Mesendoderm (in vitro differentiated cells): ENCODE results near the gene CCDC40.

Source experiments
- DNase-seq: peaks from one replicate; pipeline ENCODE4 v3.0.0; 2013
- H2AK5ac ChIP-seq: 2 replicates; pipeline ENCODE4 v1.6.1; 2013; ENCODE audit warnings: low read length, inconsistent platforms
- H2BK120ac ChIP-seq: 2 replicates; pipeline ENCODE4 v1.6.1; 2013; ENCODE audit warnings: low read depth, mild to moderate bottlenecking, low read length, moderate library complexity, mixed read lengths
- H2BK15ac ChIP-seq: replicated peaks from 2 replicates; pipeline ENCODE4 v1.6.1; 2013; ENCODE audit warnings: low read depth, mild to moderate bottlenecking, moderate library complexity
- H2BK5ac ChIP-seq: 2 replicates; pipeline ENCODE4 v1.6.1; 2013; ENCODE audit warnings: low read length, inconsistent platforms
- H3K18ac ChIP-seq: 2 replicates; pipeline ENCODE4 v1.6.1; 2013; ENCODE audit warnings: mild to moderate bottlenecking, low read length, mixed read lengths
- H3K23ac ChIP-seq: one replicate; pipeline ENCODE4 v1.6.1; 2013; ENCODE audit warnings: low read length
- H3K27ac ChIP-seq: 2 replicates; pipeline ENCODE4 v1.5.1; 2013; ENCODE audit warnings: low read depth, mild to moderate bottlenecking, inconsistent platforms, low read length, moderate library complexity
- H3K27me3 ChIP-seq: 2 replicates; pipeline ENCODE4 v1.6.1; 2013; ENCODE audit warnings: low read length, control low read depth, mild to moderate bottlenecking, inconsistent platforms; ENCODE audit not compliant: insufficient read depth, poor library complexity
- H3K36me3 ChIP-seq: 2 replicates; pipeline ENCODE4 v1.6.1; 2013; ENCODE audit warnings: low read length, inconsistent platforms; ENCODE audit not compliant: control insufficient read depth, insufficient read depth
- H3K4ac ChIP-seq: one replicate; pipeline ENCODE4 v1.6.1; 2013; ENCODE audit warnings: low read depth, mild to moderate bottlenecking, low read length, moderate library complexity
- H3K4me1 ChIP-seq: 2 replicates; pipeline ENCODE4 v1.6.1; 2013; ENCODE audit warnings: low read depth, low read length, inconsistent platforms; ENCODE audit not compliant: control insufficient read depth
- H3K4me2 ChIP-seq: 2 replicates; pipeline ENCODE4 v1.6.1; 2013; ENCODE audit warnings: low read length
- H3K4me3 ChIP-seq: 2 replicates; pipeline ENCODE4 v1.5.1; 2013; ENCODE audit warnings: mild to moderate bottlenecking, low read length
- H3K56ac ChIP-seq: one replicate; pipeline ENCODE4 v1.6.1; 2013; ENCODE audit warnings: low read length
- H3K79me1 ChIP-seq: 2 replicates; pipeline ENCODE4 v1.6.1; 2013; ENCODE audit warnings: low read length, inconsistent platforms
- H3K79me2 ChIP-seq: 2 replicates; pipeline ENCODE4 v1.6.1; 2013; ENCODE audit warnings: mild to moderate bottlenecking, low read length; ENCODE audit not compliant: control insufficient read depth, insufficient read depth
- H3K9ac ChIP-seq: 2 replicates; pipeline ENCODE4 v1.6.1; 2013; ENCODE audit warnings: low read length, inconsistent platforms
- H4K5ac ChIP-seq: one replicate; pipeline ENCODE4 v1.6.1; 2013; ENCODE audit warnings: low read length
- H4K8ac ChIP-seq: one replicate; pipeline ENCODE4 v1.6.1; 2013; ENCODE audit warnings: low read depth, mild to moderate bottlenecking, control low read depth, low read length, moderate library complexity
- WGBS: extraction: QIAGEN DNeasy Blood & Tissue Kit; methylation state at CpG from one replicate; pipeline ENCODE4 v1.1.7; 2013; ENCODE audit warnings: low lambda C conversion rate, missing lambda C conversion rate; ENCODE audit not compliant: insufficient coverage; ENCODE audit errors: extremely low coverage; 5-methylcytosine and 5-hydroxymethylcytosine counted together

Gene CCDC40

GRCh38 chr17:80063830-80064585, 27.6 kb downstream of the CCDC40 start:
- Histone ChIP-seq H3K27me3 (no peaks in the 10 kb centered on the region), H3K4me1 (peaks cover 2% of the 10 kb centered on the region), H2AK5ac (no peak overlapping the region), H3K9ac (no peak overlapping the region), H3K23ac (no peak overlapping the region), H3K79me2 (no peaks in the 10 kb centered on the region), H3K18ac (no peak overlapping the region), H3K4ac (no peak overlapping the region), H2BK120ac (no peak overlapping the region), H4K8ac (no peak overlapping the region), H3K36me3 (no peaks in the 10 kb centered on the region), H3K27ac (no peak overlapping the region), H4K5ac (no peak overlapping the region), H3K56ac (peak overlapping the region; percentile 6), H2BK5ac (no peak overlapping the region), H3K4me3 (no peak overlapping the region), H3K79me1 (no peaks in the 10 kb centered on the region), H3K4me2 (no peak overlapping the region), H2BK15ac (no peak overlapping the region)
- no CpG with 5 or more reads among the region's 27 CpGs for WGBS
- DNase-seq = peak; percentile 25

DNA sequence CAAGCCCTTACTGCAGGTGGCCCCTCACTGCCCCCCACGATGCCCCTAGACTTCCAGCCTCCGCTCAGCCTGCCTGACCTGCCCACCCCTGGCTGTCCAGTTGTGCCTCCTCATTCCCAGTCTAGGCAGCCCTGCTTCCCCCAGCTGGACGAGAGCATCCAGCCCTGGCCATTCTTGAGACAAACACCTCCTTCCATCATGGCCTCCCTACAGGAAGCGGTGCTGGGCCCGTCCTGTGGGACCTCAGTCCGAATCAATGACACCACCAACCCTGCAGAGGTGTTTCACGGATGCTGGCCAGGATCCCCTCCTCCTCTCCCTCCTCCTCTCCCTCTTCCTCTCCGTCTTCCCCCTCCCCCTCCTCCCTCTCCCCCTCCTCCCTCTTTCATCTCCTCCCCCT, 28.3 kb downstream of the CCDC40 start:
- H3K9ac ChIP-seq = no peak overlapping the region
- no CpG with 5 or more reads among the region's 8 CpGs for WGBS
- H2BK120ac ChIP-seq = no peak overlapping the region
- H3K4ac ChIP-seq = no peak overlapping the region
- no peak overlapping the region for H3K23ac ChIP-seq
- no peak overlapping the region for H3K4me3 ChIP-seq
- no peak overlapping the region for H3K56ac ChIP-seq
- H2BK5ac ChIP-seq = no peak overlapping the region
- H3K79me1 ChIP-seq = no peaks in the 10 kb centered on the region
- H4K8ac ChIP-seq = no peak overlapping the region
- no peaks in the 10 kb centered on the region for H3K27me3 ChIP-seq
- no peak overlapping the region for H2AK5ac ChIP-seq
- no peak for DNase-seq
- H3K18ac ChIP-seq = no peak overlapping the region
- H3K79me2 ChIP-seq = no peaks in the 10 kb centered on the region
- H2BK15ac ChIP-seq = no peak overlapping the region
- H3K27ac ChIP-seq = no peak overlapping the region
- H4K5ac ChIP-seq = no peak overlapping the region
- H3K4me1 ChIP-seq = peaks cover 2% of the 10 kb centered on the region
- no peak overlapping the region for H3K4me2 ChIP-seq
- no peaks in the 10 kb centered on the region for H3K36me3 ChIP-seq

- DNase-seq = peak; percentile 74
- H3K23ac ChIP-seq = no peak overlapping the region
- H4K5ac ChIP-seq = no peak overlapping the region
- H3K4me2 ChIP-seq = no peak overlapping the region
- no CpG with 5 or more reads among the region's 32 CpGs for WGBS
- H3K4me3 ChIP-seq = no peak overlapping the region
- no peak overlapping the region for H2BK120ac ChIP-seq
- H2AK5ac ChIP-seq = no peak overlapping the region
- H3K56ac ChIP-seq = peak overlapping the region; percentile 46
- H3K18ac ChIP-seq = no peak overlapping the region
- H2BK15ac ChIP-seq = no peak overlapping the region
- no peak overlapping the region for H2BK5ac ChIP-seq
- peaks cover 2% of the 10 kb centered on the region for H3K4me1 ChIP-seq
- H3K27ac ChIP-seq = peak overlapping the region; percentile 36
- H3K27me3 ChIP-seq = no peaks in the 10 kb centered on the region
- H3K79me1 ChIP-seq = no peaks in the 10 kb centered on the region
- H3K36me3 ChIP-seq = no peaks in the 10 kb centered on the region
- no peak overlapping the region for H3K9ac ChIP-seq
- no peaks in the 10 kb centered on the region for H3K79me2 ChIP-seq
- H4K8ac ChIP-seq = no peak overlapping the region
- H3K4ac ChIP-seq = no peak overlapping the region
Measured at GRCh38 chr17:80065478-80066170, 29.2 kb downstream of the CCDC40 start.

GRCh38 chr17:80067393-80067986, 31.0 kb downstream of the CCDC40 start:
- no peaks in the 10 kb centered on the region for H3K79me2 ChIP-seq
- WGBS = no CpG with 5 or more reads among the region's 31 CpGs

DNA sequence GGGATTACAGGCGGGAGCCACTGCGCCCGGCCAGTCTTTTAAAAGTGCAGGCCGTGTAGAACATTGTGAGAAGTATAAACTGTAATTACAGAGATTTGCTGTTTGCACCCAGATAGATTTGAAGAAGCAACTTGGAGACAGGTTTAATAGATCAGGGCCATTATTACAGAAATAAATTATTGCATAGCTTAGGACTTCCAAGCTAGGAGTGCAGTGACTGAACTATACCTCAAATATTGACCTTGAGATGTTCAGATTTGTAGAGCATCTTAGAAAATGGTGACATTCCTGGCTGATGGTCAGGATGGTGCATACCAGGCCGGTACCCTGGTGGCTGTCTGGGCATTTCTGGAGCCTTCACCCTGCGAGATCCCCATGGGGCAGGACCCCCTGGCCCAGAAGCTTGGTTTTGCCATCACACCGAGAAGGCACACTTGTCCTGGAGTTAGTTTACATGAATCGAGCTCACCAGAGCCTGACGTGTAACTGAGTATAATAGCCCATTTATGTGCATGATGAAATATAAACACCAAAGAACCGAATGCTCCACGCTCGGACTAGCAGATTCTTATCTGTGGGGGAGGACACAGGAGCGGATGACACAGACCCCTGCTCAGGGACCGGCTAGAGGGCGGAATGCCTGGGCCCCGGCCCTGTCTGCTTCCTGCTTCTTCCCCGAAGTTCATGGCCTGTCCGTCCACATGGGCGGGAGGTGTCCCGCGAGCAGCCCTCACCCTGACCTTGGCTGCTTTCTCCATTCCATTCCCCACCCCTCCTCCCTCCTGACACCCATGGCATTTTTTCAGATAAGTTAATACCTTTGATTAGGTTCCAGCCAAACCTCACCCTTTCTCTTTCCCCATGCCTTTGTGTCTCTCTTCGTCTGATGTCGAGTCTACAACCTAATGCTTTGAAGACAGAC, 32.1 kb downstream of the CCDC40 start:
- Histone ChIP-seq H3K27ac (no peak overlapping the region), H3K4me3 (no peak overlapping the region), H3K4me2 (no peak overlapping the region), H3K4ac (no peak overlapping the region), H3K36me3 (no peaks in the 10 kb centered on the region), H3K4me1 (peaks cover 2% of the 10 kb centered on the region), H3K56ac (no peak overlapping the region), H4K8ac (no peak overlapping the region), H3K79me2 (no peaks in the 10 kb centered on the region), H3K79me1 (no peaks in the 10 kb centered on the region), H2BK15ac (no peak overlapping the region), H2AK5ac (no peak overlapping the region), H3K9ac (no peak overlapping the region), H3K18ac (no peak overlapping the region), H2BK5ac (no peak overlapping the region), H3K27me3 (no peaks in the 10 kb centered on the region), H4K5ac (no peak overlapping the region), H3K23ac (no peak overlapping the region), H2BK120ac (no peak overlapping the region)
- DNase-seq = peak; percentile 27
- WGBS = no CpG with 5 or more reads among the region's 23 CpGs

More at GRCh38 chr17:80067393-80067986, 31.0 kb downstream of the CCDC40 start:
- DNase-seq = no peak
- Histone ChIP-seq H3K79me1 (no peaks in the 10 kb centered on the region), H3K56ac (no peak overlapping the region), H2AK5ac (no peak overlapping the region), H2BK15ac (no peak overlapping the region), H2BK5ac (no peak overlapping the region), H3K23ac (no peak overlapping the region), H3K36me3 (no peaks in the 10 kb centered on the region), H3K4ac (no peak overlapping the region), H2BK120ac (no peak overlapping the region), H4K5ac (no peak overlapping the region), H3K27me3 (no peaks in the 10 kb centered on the region), H3K9ac (no peak overlapping the region), H3K4me2 (no peak overlapping the region), H3K27ac (no peak overlapping the region), H3K4me3 (no peak overlapping the region), H4K8ac (no peak overlapping the region), H3K4me1 (peaks cover 2% of the 10 kb centered on the region), H3K18ac (no peak overlapping the region)
